ENCODE results near the gene GIPC2. TPM values are rescaled to one million over a fixed set of nuclear protein-coding genes. Genes with fewer than 3 reads are reported as not detected.

Gene GIPC2
- total RNA-seq, 1 experiment from 2014 or later = 0.07 TPM

- BruUV-seq (replicated peaks) = no TSS peak
- no peaks in the 10 kb centered on the region for H4K20me1 ChIP-seq (ENCODE audit: insufficient read depth)
- ATAC-seq (no peak), DNase-seq (ENCODE audit: low read depth, low spot score) (no peak)
- ChIA-PET POLR2A (no interaction called here), RAD21 (ENCODE audit: low non-redundant PET in 1 of 2, low total read pairs in 2 of 2, uncharacterized antibody in 2 of 2, unreplicated experiment in 2 of 2) (no interaction called here), CTCF (no interaction called here)
- no peak overlapping the region for H3K4me3 ChIP-seq (replicated peaks in 1 of 2; ENCODE audit: low read depth in 1 of 2, low read length in 2 of 2)
- H3K79me2 ChIP-seq (ENCODE audit: insufficient read depth, low read length) = no peaks in the 10 kb centered on the region
- no peak for TF ChIP-seq CEBPB (IDR thresholded peaks at IDR 0.05; ENCODE audit: low read depth)
- no peak for TF ChIP-seq SRF (IDR thresholded peaks at IDR 0.05; ENCODE audit: low read depth)
- TF ChIP-seq REST (IDR thresholded peaks at IDR 0.05; ENCODE audit: low read depth) = no peak
- H3K9ac ChIP-seq (ENCODE audit: low read length) = no peak overlapping the region
- no peak overlapping the region for H3K4me2 ChIP-seq (ENCODE audit: low read length)
- H3K27ac ChIP-seq (ENCODE audit: low read depth, low read length) = no peak overlapping the region
- intact Hi-C loops (cut with micrococcal nuclease) = no loop called here
- H3K27me3 ChIP-seq (ENCODE audit: insufficient read depth, low read length) = no peaks in the 10 kb centered on the region
- H2AFZ ChIP-seq (ENCODE audit: low read depth, low read length, poor library complexity, severe bottlenecking) = no peak overlapping the region
- H3K4me1 ChIP-seq (ENCODE audit: control insufficient read depth in 1 of 2, insufficient read depth in 2 of 2, low read length in 2 of 2) = no peaks in the 10 kb centered on the region
- H3K9me3 ChIP-seq (ENCODE audit: control insufficient read depth in 1 of 2, insufficient read depth in 1 of 2, low read depth in 1 of 2, low read length in 2 of 2) = no peaks in the 10 kb centered on the region
- no peaks in the 10 kb centered on the region for H3K9me2 ChIP-seq (ENCODE audit: insufficient read depth)
- no peaks in the 10 kb centered on the region for H3K36me3 ChIP-seq (ENCODE audit: control insufficient read depth in 1 of 2, insufficient read depth in 2 of 2, low read length in 2 of 2)
These were observed 7.1 kb downstream of the GIPC2 start for GRCh38 chr1:78052685-78053405.

GRCh38 chr1:78053498-78053897 lies 7.7 kb downstream of the GIPC2 start:
- CTCF ChIA-PET = no interaction called here
- no peaks in the 10 kb centered on the region for H3K9me3 ChIP-seq (ENCODE audit: control insufficient read depth in 1 of 2, insufficient read depth in 1 of 2, low read depth in 1 of 2, low read length in 2 of 2)
- H3K27ac ChIP-seq (ENCODE audit: low read depth, low read length) = no peak overlapping the region
- no peaks in the 10 kb centered on the region for H3K79me2 ChIP-seq (ENCODE audit: insufficient read depth, low read length)
- no peak for DNase-seq (ENCODE audit: low read depth, low spot score)
- H3K9ac ChIP-seq (ENCODE audit: low read length) = no peak overlapping the region
- H3K4me2 ChIP-seq (ENCODE audit: low read length) = no peak overlapping the region
- H3K36me3 ChIP-seq (ENCODE audit: control insufficient read depth in 1 of 2, insufficient read depth in 2 of 2, low read length in 2 of 2) = no peaks in the 10 kb centered on the region
- no peaks in the 10 kb centered on the region for H3K9me2 ChIP-seq (ENCODE audit: insufficient read depth)
- RAD21 ChIA-PET (ENCODE audit: low non-redundant PET in 1 of 2, low total read pairs in 2 of 2, uncharacterized antibody in 2 of 2, unreplicated experiment in 2 of 2) = no interaction called here
- no peak overlapping the region for H2AFZ ChIP-seq (ENCODE audit: low read depth, low read length, poor library complexity, severe bottlenecking)
- BruUV-seq (replicated peaks) = no TSS peak
- no peaks in the 10 kb centered on the region for H3K4me1 ChIP-seq (ENCODE audit: control insufficient read depth in 1 of 2, insufficient read depth in 2 of 2, low read length in 2 of 2)
- no peak overlapping the region for H3K4me3 ChIP-seq (replicated peaks in 1 of 2; ENCODE audit: low read depth in 1 of 2, low read length in 2 of 2)
- no peak for ATAC-seq
- POLR2A ChIA-PET = no interaction called here
- intact Hi-C loops (cut with micrococcal nuclease) = no loop called here
- no peaks in the 10 kb centered on the region for H3K27me3 ChIP-seq (ENCODE audit: insufficient read depth, low read length)
- H4K20me1 ChIP-seq (ENCODE audit: insufficient read depth) = no peaks in the 10 kb centered on the region
- TF ChIP-seq POLR2AphosphoS5 (IDR thresholded peaks at IDR 0.05; ENCODE audit: low read depth, low read length) = no peak
- TF ChIP-seq REST (IDR thresholded peaks at IDR 0.05; ENCODE audit: low read depth) = no peak
- TF ChIP-seq SP1 (IDR thresholded peaks at IDR 0.05; ENCODE audit: low read depth) = no peak
- TF ChIP-seq SRF (IDR thresholded peaks at IDR 0.05; ENCODE audit: low read depth) = no peak
- no peak for TF ChIP-seq FOSL1 (IDR thresholded peaks at IDR 0.05; ENCODE audit: low read depth)
- no peak for TF ChIP-seq ZNF274 (IDR thresholded peaks at IDR 0.05; ENCODE audit: low read depth, low read length)
- TF ChIP-seq CBX3 (IDR thresholded peaks at IDR 0.05; ENCODE audit: low read depth) = no peak
- no peak for TF ChIP-seq EGR1 (IDR thresholded peaks at IDR 0.05; ENCODE audit: low read depth)
- TF ChIP-seq CTCF (IDR thresholded peaks at IDR 0.05 in 2 of 3, conservative IDR thresholded peaks at IDR 0.05 in 1 of 3; ENCODE audit: borderline replicate concordance in 1 of 3, insufficient read depth in 1 of 3, low read depth in 2 of 3, low read length in 2 of 3) = no peak

Data from HCT116 (cell line).